GM10266 (cell line): ENCODE measurements around the gene FDXR.

ENCODE experiments used
- DNase-seq: peaks from one replicate; pipeline ENCODE4 v3.0.0; 2012; ENCODE audit errors: extremely low spot score
- CTCF ChIP-seq: IDR thresholded peaks from 2 replicates; pipeline ENCODE4 v1.5.1; 2012; ENCODE audit warnings: mild to moderate bottlenecking, low read depth; ENCODE audit not compliant: control insufficient read depth, insufficient read depth; ENCODE audit errors: missing control alignments

FDXR gene

GRCh38 chr17:74872313-74873036, at the start of gene FDXR:
Gene FDXR (minus strand): TSS chr17:74872994. CDS start chr17:74872944, 50 bp downstream.
- TF ChIP-seq CTCF, result no peak
- no peak for DNase-seq

GRCh38 chr17:74922172-74922571, 49.4 kb upstream of the FDXR start:
- DNase-seq, result no peak
- TF ChIP-seq CTCF, result no peak

GRCh38 chr17:74921769-74922168, 49.0 kb upstream of the FDXR start:
- TF ChIP-seq CTCF, result no peak
- no peak for DNase-seq

- no peak for TF ChIP-seq CTCF
- no peak for DNase-seq
Measured at GRCh38 chr17:74921026-74921681, 48.4 kb upstream of the FDXR start.

GRCh38 chr17:74920642-74921025, 47.8 kb upstream of the FDXR start:
- no peak for DNase-seq
- TF ChIP-seq CTCF, result no peak

GRCh38 chr17:74920306-74920620, 47.5 kb upstream of the FDXR start:
- DNase-seq, result no peak
- no peak for TF ChIP-seq CTCF

- no peak for DNase-seq
- TF ChIP-seq CTCF, result peak; percentile 45
Measured at GRCh38 chr17:74919440-74920305, 46.9 kb upstream of the FDXR start.
